GM21529 (cell line): ENCODE results near the gene KRTAP3-2.

Experiments
- ATAC-seq: cut with Tn5 transposase; IDR thresholded peaks from one replicate; pipeline ENCODE4 v1.9.1; 2021; ENCODE audit not compliant: unreplicated experiment

The KRTAP3-2 gene

GRCh38 chr17:41012326-41013120 lies 12.8 kb upstream of the KRTAP3-2 start:
- ATAC-seq: no peak

- no peak for ATAC-seq
These were observed 10.7 kb upstream of the KRTAP3-2 start for GRCh38 chr17:41010441-41010840.

- no peak for ATAC-seq
These were observed 10.2 kb upstream of the KRTAP3-2 start for GRCh38 chr17:41009936-41010335.

- ATAC-seq: no peak
These were observed 9.6 kb upstream of the KRTAP3-2 start for GRCh38 chr17:41009301-41009760.

- no peak for ATAC-seq
These were observed 9.1 kb upstream of the KRTAP3-2 start, which contains the start of gene KRTAP3-1 for GRCh38 chr17:41008811-41009210. Gene KRTAP3-1, minus strand, starts transcription at chr17:41009128. Its CDS starts 54 bp downstream, at chr17:41009074.

- ATAC-seq: no peak
These were observed 4.7 kb upstream of the KRTAP3-2 start for GRCh38 chr17:41004397-41004796.

GRCh38 chr17:41003926-41004325 lies 4.2 kb upstream of the KRTAP3-2 start:
- no peak for ATAC-seq

- no peak for ATAC-seq
These were observed 3.1 kb upstream of the KRTAP3-2 start for GRCh38 chr17:41002814-41003213.

GRCh38 chr17:41001795-41002194 lies 2.1 kb upstream of the KRTAP3-2 start:
- no peak for ATAC-seq

GRCh38 chr17:40997361-40997760 lies 2.3 kb downstream of the KRTAP3-2 start:
- no peak for ATAC-seq

GRCh38 chr17:40996829-40997228 lies 2.9 kb downstream of the KRTAP3-2 start:
- ATAC-seq: no peak

GRCh38 chr17:40995116-40995515 lies 4.6 kb downstream of the KRTAP3-2 start:
- no peak for ATAC-seq

GRCh38 chr17:40993839-40994238 lies 5.9 kb downstream of the KRTAP3-2 start, which contains the start of gene KRTAP3-3:
Gene KRTAP3-3, minus strand, starts transcription at chr17:40994164. Its CDS starts 67 bp downstream, at chr17:40994097.
- ATAC-seq: no peak

- no peak for ATAC-seq
These were observed 6.6 kb downstream of the KRTAP3-2 start for GRCh38 chr17:40993084-40993483.

- ATAC-seq: no peak
These were observed 7.0 kb downstream of the KRTAP3-2 start for GRCh38 chr17:40992666-40993065.

GRCh38 chr17:40986920-40987319 lies 12.8 kb downstream of the KRTAP3-2 start:
- ATAC-seq: no peak

GRCh38 chr17:40984226-40984625 lies 15.5 kb downstream of the KRTAP3-2 start, which contains the start of gene KRT40:
Gene KRT40, minus strand, starts transcription at chr17:40984326. Its CDS starts 53 bp downstream, at chr17:40984273.
- ATAC-seq: no peak

- no peak for ATAC-seq
These were observed 18.6 kb downstream of the KRTAP3-2 start for GRCh38 chr17:40981115-40981514.

GRCh38 chr17:40980596-40980995 lies 19.1 kb downstream of the KRTAP3-2 start:
- no peak for ATAC-seq

GRCh38 chr17:40980117-40980516 lies 19.6 kb downstream of the KRTAP3-2 start:
- ATAC-seq: no peak

- ATAC-seq: no peak
These were observed 21.0 kb downstream of the KRTAP3-2 start for GRCh38 chr17:40978575-40979151.

- no peak for ATAC-seq
These were observed 24.2 kb downstream of the KRTAP3-2 start for GRCh38 chr17:40975516-40975915.
